Stimulated activated naive CD4-positive, alpha-beta T cell (primary cell): Measurements from ENCODE around the gene CXorf49.

Experiments used
- DNase-seq, 6 experiments: peaks; one replicate each; lab custom pipeline; 2025; lab: John Stamatoyannopoulos, UW

CXorf49 gene

GRCh38 chrX:71671938-71672337 lies 46.1 kb downstream of the CXorf49 start:
- DNase-seq, result no peak

GRCh38 chrX:71671043-71671780 lies 46.9 kb downstream of the CXorf49 start:
- peak in 1 of 6 experiments; percentile 17 for DNase-seq

- peak in 4 of 6 experiments; percentile 2 to 19 (median 12) for DNase-seq
Measured at GRCh38 chrX:71669947-71670346, 48.1 kb downstream of the CXorf49 start.

GRCh38 chrX:71669492-71669891 lies 48.6 kb downstream of the CXorf49 start:
- no peak for DNase-seq

- DNase-seq, result no peak
Measured at GRCh38 chrX:71668248-71668595, 49.9 kb downstream of the CXorf49 start.

GRCh38 chrX:71667328-71668247 lies 50.5 kb downstream of the CXorf49 start, which contains the start of gene LOC101059915:
Gene LOC101059915 (plus strand): TSS chrX:71667546.
- no peak for DNase-seq

GRCh38 chrX:71666240-71667223 lies 51.6 kb downstream of the CXorf49 start:
- no peak for DNase-seq

- no peak for DNase-seq
Measured at GRCh38 chrX:71665747-71666146, 52.3 kb downstream of the CXorf49 start.

- no peak for DNase-seq
Measured at GRCh38 chrX:71664889-71665491, 53.1 kb downstream of the CXorf49 start.
